HCT116 (cell line): ENCODE results near the gene BLOC1S3. TPM values are rescaled to one million over a fixed set of nuclear protein-coding genes. Genes with fewer than 3 reads are reported as not detected.

Experiments used
- ATAC-seq: fragments of 200-7000 bp; cut with Tn5 transposase; 2 replicates; pipeline ENCODE4 v1.9.1; 2020; ENCODE audit warnings: mild to moderate bottlenecking, moderate library complexity
- BruUV-seq: library from RNA; stranded (reverse); fragments of 400-500 nt; replicated peaks from 2 replicates; lab custom pipeline; 2021; lab: Mats Ljungman, UMichigan
- CTCF ChIA-PET: fragments of 300-600 bp; sonication (Branson Sonifier 250); formaldehyde crosslinking; loops from one replicate; lab custom pipeline; 2021; ENCODE audit warnings: antibody characterized with exemption; lab: Charles Lee
- POLR2A ChIA-PET: fragments of 300-600, 350-600 bp; sonication (Branson Sonifier 250); formaldehyde crosslinking; loops from one replicate; lab custom pipeline; 2021; ENCODE audit warnings: antibody characterized with exemption; lab: Charles Lee
- RAD21 ChIA-PET, 2 experiments: fragments of 300-600 bp; sonication (Branson Sonifier 250); formaldehyde crosslinking; loops; one replicate each; lab custom pipeline; 2023; ENCODE audit warnings: low total read pairs in 2 of 2; ENCODE audit not compliant: uncharacterized antibody in 2 of 2, unreplicated experiment in 2 of 2, low non-redundant PET in 1 of 2; lab: Charles Lee
- DNase-seq: peaks from one replicate; pipeline ENCODE4 v3.0.0-alpha.2; 2010; ENCODE audit warnings: low read depth, low spot score
- H2AFZ ChIP-seq: fragments of 200-600 bp; shearing (Covaris generic), sonication (generic); 2 replicates; pipeline ENCODE4 v1.6.1; 2017; ENCODE audit warnings: low read depth, mixed run types, mixed read lengths, antibody characterized with exemption, low read length; ENCODE audit not compliant: poor library complexity, severe bottlenecking
- H3K27ac ChIP-seq: 2 replicates; pipeline ENCODE4 v1.5.1; 2012; ENCODE audit warnings: low read depth, low read length
- H3K27me3 ChIP-seq: fragments of 200-600 bp; sonication (generic); 2 replicates; pipeline ENCODE4 v1.6.1; 2016; ENCODE audit warnings: mixed run types, low read length, mixed read lengths; ENCODE audit not compliant: insufficient read depth
- H3K36me3 ChIP-seq, 2 experiments: fragments of 200-500 bp in 1 of 2; fragments of 200-600 bp in 1 of 2; sonication (Bioruptor generic) in 1 of 2; sonication (generic) in 1 of 2; 2 replicates each; pipeline versions ENCODE4 v1.5.1 to v1.6.1; 2014 to 2016; ENCODE audit warnings: low read length in 2 of 2, inconsistent platforms in 1 of 2, mixed read lengths in 1 of 2, mixed run types in 1 of 2; ENCODE audit not compliant: insufficient read depth in 2 of 2, control insufficient read depth in 1 of 2
- H3K4me1 ChIP-seq, 2 experiments: fragments of 200-600 bp in 1 of 2; sonication (generic) in 1 of 2; 2 replicates each; pipeline versions ENCODE4 v1.5.1 to v1.6.1; 2012 to 2017; ENCODE audit warnings: low read length in 2 of 2, inconsistent platforms in 1 of 2, mild to moderate bottlenecking in 1 of 2, mixed read lengths in 1 of 2, mixed run types in 1 of 2, moderate library complexity in 1 of 2; ENCODE audit not compliant: insufficient read depth in 2 of 2, control insufficient read depth in 1 of 2
- H3K4me2 ChIP-seq: fragments of 200-600 bp; sonication (generic); 2 replicates; pipeline ENCODE4 v1.6.1; 2017; ENCODE audit warnings: mixed run types, low read length, mixed read lengths
- H3K4me3 ChIP-seq, 2 experiments: fragments of 200-600 bp in 1 of 2; sonication (generic) in 1 of 2; replicated peaks in 1 of 2; 2 replicates each; pipeline ENCODE4 v1.5.1; 2011 to 2016; ENCODE audit warnings: low read length in 2 of 2, control low read depth in 1 of 2, low read depth in 1 of 2, mild to moderate bottlenecking in 1 of 2, mixed read lengths in 1 of 2, mixed run types in 1 of 2
- H3K79me2 ChIP-seq: fragments of 200-600 bp; sonication (generic); 2 replicates; pipeline ENCODE4 v1.6.1; 2017; ENCODE audit warnings: mild to moderate bottlenecking, mixed run types, low read length, moderate library complexity, mixed read lengths; ENCODE audit not compliant: insufficient read depth
- H3K9ac ChIP-seq: fragments of 200-600 bp; sonication (generic); 2 replicates; pipeline ENCODE4 v1.6.1; 2016; ENCODE audit warnings: low read length, mixed read lengths
- H3K9me2 ChIP-seq: fragments of 200-600 bp; sonication (generic), shearing (Covaris generic); 2 replicates; pipeline ENCODE4 v1.6.1; 2017; ENCODE audit warnings: mixed run types, mild to moderate bottlenecking, moderate library complexity; ENCODE audit not compliant: insufficient read depth
- H3K9me3 ChIP-seq, 2 experiments: fragments of 200-500 bp in 1 of 2; fragments of 200-600 bp in 1 of 2; sonication (Bioruptor generic) in 1 of 2; sonication (generic) in 1 of 2; 2 replicates each; pipeline ENCODE4 v1.6.1; 2014 to 2017; ENCODE audit warnings: low read length in 2 of 2, mixed read lengths in 2 of 2, inconsistent platforms in 1 of 2, low read depth in 1 of 2, mild to moderate bottlenecking in 1 of 2, mixed run types in 1 of 2, moderate library complexity in 1 of 2; ENCODE audit not compliant: control insufficient read depth in 1 of 2, insufficient read depth in 1 of 2
- H4K20me1 ChIP-seq: fragments of 200-600 bp; sonication (generic), shearing (Covaris generic); 2 replicates; pipeline ENCODE4 v1.6.1; 2017; ENCODE audit warnings: mixed run types, mild to moderate bottlenecking, moderate library complexity; ENCODE audit not compliant: insufficient read depth
- ATF3 ChIP-seq: IDR thresholded peaks from 2 replicates; pipeline ENCODE4 v1.6.1; 2012
- CBX3 ChIP-seq: IDR thresholded peaks from 2 replicates; pipeline ENCODE4 v1.6.1; 2012; ENCODE audit warnings: low read depth
- CEBPB ChIP-seq: IDR thresholded peaks from 2 replicates; pipeline ENCODE4 v1.6.1; 2012; ENCODE audit warnings: low read depth
- CTCF ChIP-seq, 3 experiments: fragments of 200-600 bp in 1 of 3; sonication (generic) in 1 of 3; IDR thresholded peaks in 2 of 3; conservative IDR thresholded peaks in 1 of 3; 2 replicates each; pipeline ENCODE4 v1.5.1; 2012 to 2017; ENCODE audit warnings: low read depth in 2 of 3, low read length in 2 of 3, antibody characterized with exemption in 1 of 3, borderline replicate concordance in 1 of 3, control low read depth in 1 of 3, mild to moderate bottlenecking in 1 of 3, mixed read lengths in 1 of 3, mixed run types in 1 of 3, moderate library complexity in 1 of 3; ENCODE audit not compliant: insufficient read depth in 1 of 3
- EGR1 ChIP-seq: IDR thresholded peaks from 2 replicates; pipeline ENCODE4 v1.6.1; 2012; ENCODE audit warnings: low read depth
- ELF1 ChIP-seq: IDR thresholded peaks from 2 replicates; pipeline ENCODE4 v1.6.1; 2012; ENCODE audit warnings: low read depth, borderline replicate concordance
- EZH2 ChIP-seq: fragments of 200-600 bp; sonication (generic); IDR thresholded peaks from 2 replicates; pipeline ENCODE4 v1.6.1; 2017; ENCODE audit warnings: antibody characterized with exemption, mixed run types
- EZH2phosphoT487 ChIP-seq: fragments of 200-600 bp; IDR thresholded peaks from 2 replicates; pipeline ENCODE4 v1.6.1; 2018; ENCODE audit warnings: antibody characterized with exemption, borderline replicate concordance
- FOSL1 ChIP-seq: IDR thresholded peaks from 2 replicates; pipeline ENCODE4 v1.6.1; 2012; ENCODE audit warnings: low read depth
- JUND ChIP-seq: IDR thresholded peaks from 2 replicates; pipeline ENCODE4 v1.6.1; 2012
- POLR2AphosphoS5 ChIP-seq: IDR thresholded peaks from 2 replicates; pipeline ENCODE4 v1.6.1; 2011; ENCODE audit warnings: mild to moderate bottlenecking, low read depth, low read length, moderate library complexity
- RAD21 ChIP-seq: IDR thresholded peaks from 2 replicates; pipeline ENCODE4 v1.6.1; 2012; ENCODE audit warnings: low read depth, mild to moderate bottlenecking
- REST ChIP-seq: IDR thresholded peaks from 2 replicates; pipeline ENCODE4 v1.6.1; 2012; ENCODE audit warnings: low read depth
- SIN3A ChIP-seq: IDR thresholded peaks from 2 replicates; pipeline ENCODE4 v1.6.1; 2012; ENCODE audit warnings: low read depth
- TCF7L2 ChIP-seq: IDR thresholded peaks from 2 replicates; pipeline ENCODE4 v1.7.0; 2011; ENCODE audit warnings: borderline replicate concordance, inconsistent platforms; ENCODE audit not compliant: insufficient read depth, insufficient read length; ENCODE audit errors: extremely low read depth
- YY1 ChIP-seq: IDR thresholded peaks from 2 replicates; pipeline ENCODE4 v1.6.1; 2011; ENCODE audit warnings: low read length, low read depth, moderate library complexity, mild to moderate bottlenecking; ENCODE audit not compliant: insufficient replicate concordance; ENCODE audit errors: extremely low read depth
- ZBTB33 ChIP-seq: IDR thresholded peaks from 2 replicates; pipeline ENCODE4 v1.6.1; 2011; ENCODE audit warnings: mild to moderate bottlenecking, low read length, moderate library complexity; ENCODE audit not compliant: insufficient replicate concordance; ENCODE audit errors: extremely low read depth
- ZNF274 ChIP-seq: fragments of 200-500 bp; sonication (Bioruptor generic); IDR thresholded peaks from 2 replicates; pipeline ENCODE4 v1.6.1; 2014; ENCODE audit warnings: mild to moderate bottlenecking, low read depth, low read length, inconsistent platforms
- intact Hi-C: fragments of 100-400 bp; cut with micrococcal nuclease; formaldehyde crosslinking; loops from 2 replicates; pipeline ENCODE4 v1.10.0; 2022
- total RNA-seq: library from RNA; stranded (reverse); gene quantifications from one replicate; pipeline ENCODE4 v1.2.1, GENCODE V29; 2021; ENCODE audit not compliant: unreplicated experiment

BLOC1S3 gene
- total RNA-seq, 1 experiment from 2014 or later: 12.2 TPM

- no TSS peak for BruUV-seq
- H3K4me1 ChIP-seq: peaks cover 27 to 54% of the 10 kb centered on the region in 2 experiments
- no peak overlapping the region for H3K27ac ChIP-seq
- DNase-seq: no peak
- no peaks in the 10 kb centered on the region for H3K27me3 ChIP-seq
- H3K4me3 ChIP-seq: no peak overlapping the region
- no peaks in the 10 kb centered on the region for H3K36me3 ChIP-seq
- ChIA-PET POLR2A (no interaction called here), RAD21 (no interaction called here), CTCF (no interaction called here)
- no peaks in the 10 kb centered on the region for H4K20me1 ChIP-seq
- intact Hi-C loops: no loop called here
- no peak for ATAC-seq
- H3K9ac ChIP-seq: no peak overlapping the region
- no peaks in the 10 kb centered on the region for H3K9me3 ChIP-seq
- no peaks in the 10 kb centered on the region for H3K79me2 ChIP-seq
- no peak overlapping the region for H3K4me2 ChIP-seq
- H3K9me2 ChIP-seq: no peaks in the 10 kb centered on the region
- no peak overlapping the region for H2AFZ ChIP-seq
- TF ChIP-seq ZBTB33 (no peak), SIN3A (no peak), RAD21 (no peak), ZNF274 (no peak), JUND (no peak), CBX3 (no peak), EZH2 (no peak), EZH2phosphoT487 (no peak), ELF1 (no peak), TCF7L2 (no peak), ATF3 (no peak), EGR1 (no peak), CEBPB (no peak), POLR2AphosphoS5 (no peak), FOSL1 (no peak), REST (no peak), YY1 (no peak), CTCF (IDR thresholded peaks at IDR 0.05 in 2 of 3, conservative IDR thresholded peaks at IDR 0.05 in 1 of 3; ENCODE audit: borderline replicate concordance in 1 of 3, insufficient read depth in 1 of 3, low read depth in 2 of 3, low read length in 2 of 3) (no peak)
Measured at GRCh38 chr19:45158503-45159209, 19.9 kb upstream of the BLOC1S3 start.
